HUES6 (cell line): Measurements from ENCODE around the gene HID1.
"Not testable (repeated sequence)": the region's sequence is repeated elsewhere in the genome, so short reads cannot be mapped to it uniquely, and the experiment has no call there.

Source experiments
- H3K27ac ChIP-seq: 2 replicates; pipeline ENCODE4 v1.7.0; 2013; ENCODE audit warnings: low read depth, mild to moderate bottlenecking, low read length, inconsistent platforms
- H3K27me3 ChIP-seq: 2 replicates; pipeline ENCODE4 v1.6.1; 2013; ENCODE audit warnings: low read length; ENCODE audit not compliant: control insufficient read depth, insufficient read depth
- H3K36me3 ChIP-seq: 2 replicates; pipeline ENCODE4 v1.6.1; 2013; ENCODE audit warnings: low read length; ENCODE audit not compliant: control insufficient read depth, insufficient read depth
- H3K4me1 ChIP-seq: 2 replicates; pipeline ENCODE4 v1.6.1; 2013; ENCODE audit warnings: low read length; ENCODE audit not compliant: control insufficient read depth, insufficient read depth
- H3K4me3 ChIP-seq: 2 replicates; pipeline ENCODE4 v1.5.1; 2013; ENCODE audit warnings: low read depth, low read length
- H3K9ac ChIP-seq: one replicate; pipeline ENCODE4 v1.6.1; 2013; ENCODE audit warnings: mild to moderate bottlenecking, low read length
- H3K9me3 ChIP-seq: 2 replicates; pipeline ENCODE4 v1.6.1; 2013; ENCODE audit warnings: low read depth, low read length; ENCODE audit not compliant: control insufficient read depth, insufficient read depth

The HID1 gene

DNA sequence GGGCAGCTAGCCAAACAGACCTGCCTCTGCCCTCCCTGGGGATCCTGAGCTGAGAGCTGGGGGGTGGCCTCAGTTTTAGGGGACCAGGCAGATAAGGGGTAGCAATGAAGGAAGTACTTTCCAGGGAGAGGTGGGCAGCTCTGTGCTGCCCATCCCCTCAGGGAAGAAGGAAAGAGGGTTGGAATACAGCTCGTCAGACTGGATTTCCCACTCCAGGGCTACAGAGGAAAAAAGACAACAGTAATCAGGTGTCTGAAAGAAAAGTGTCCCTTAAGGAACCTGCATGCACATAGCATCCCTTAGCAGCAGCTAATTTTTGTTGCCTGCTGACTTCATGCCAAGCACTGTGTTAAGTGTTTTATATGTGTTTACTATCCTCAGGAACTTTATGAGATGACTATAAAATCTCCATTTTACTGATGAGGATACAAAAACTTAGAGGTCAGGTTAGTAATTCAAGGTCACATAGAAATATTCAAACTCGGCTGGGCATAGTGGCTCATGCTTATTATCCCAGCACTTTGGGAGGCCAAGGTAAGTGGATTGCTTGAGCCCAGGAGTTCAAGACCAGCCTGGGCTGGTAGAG, 36.7 kb upstream of the HID1 start:
- Histone ChIP-seq H3K4me1 (peaks cover 15% of the 10 kb centered on the region), H3K9me3 (no peaks in the 10 kb centered on the region), H3K4me3 (no peak overlapping the region), H3K27ac (no peak overlapping the region), H3K9ac (no peak overlapping the region), H3K27me3 (no peaks in the 10 kb centered on the region), H3K36me3 (peaks cover 11% of the 10 kb centered on the region)

DNA sequence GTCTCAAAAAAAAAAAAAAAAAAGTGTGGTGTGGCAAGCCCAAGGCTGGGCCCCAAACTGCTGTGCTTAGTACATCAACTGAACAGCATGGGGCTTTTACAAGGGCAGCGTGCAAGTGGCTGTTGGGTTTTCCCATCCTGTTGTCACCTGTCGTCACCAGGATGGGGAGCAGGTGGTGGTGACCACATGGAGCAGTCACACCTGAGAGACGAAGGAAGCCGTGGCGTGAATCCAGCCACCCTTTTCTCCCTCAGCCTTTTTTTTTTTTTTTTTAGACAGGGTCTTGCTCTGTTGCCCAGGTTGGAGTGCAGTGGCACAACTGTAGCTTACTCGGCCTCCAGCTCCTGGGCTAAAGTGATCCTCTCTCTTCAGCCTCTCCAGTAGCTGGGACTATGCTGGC, 35.8 kb upstream of the HID1 start:
- H3K9me3 ChIP-seq, result no peaks in the 10 kb centered on the region
- H3K27ac ChIP-seq, result no peak overlapping the region
- no peak overlapping the region for H3K4me3 ChIP-seq
- peaks cover 19% of the 10 kb centered on the region for H3K36me3 ChIP-seq
- H3K9ac ChIP-seq, result no peak overlapping the region
- peaks cover 9% of the 10 kb centered on the region for H3K4me1 ChIP-seq
- no peaks in the 10 kb centered on the region for H3K27me3 ChIP-seq

DNA sequence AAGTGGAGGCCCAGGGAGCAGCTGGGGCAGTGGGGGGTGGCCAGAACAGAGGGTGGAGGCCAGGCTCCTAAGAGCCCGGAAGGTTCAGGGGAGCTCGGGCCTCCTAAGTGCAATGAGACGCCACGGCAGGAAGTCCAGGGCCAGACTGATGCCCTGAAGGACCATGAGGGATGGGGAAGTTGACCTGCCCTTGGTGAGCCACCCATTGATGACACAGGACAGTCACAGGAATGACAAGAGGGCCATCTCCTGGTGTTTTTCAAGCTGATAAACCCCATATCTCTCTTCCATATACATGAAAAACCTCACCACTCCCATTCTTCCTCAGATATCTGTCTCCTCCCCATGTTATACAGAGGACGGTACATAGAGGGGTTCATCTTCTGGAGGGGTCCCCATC, 34.1 kb upstream of the HID1 start:
- peaks cover 32% of the 10 kb centered on the region for H3K36me3 ChIP-seq
- H3K9ac ChIP-seq, result no peak overlapping the region
- no peaks in the 10 kb centered on the region for H3K27me3 ChIP-seq
- H3K4me1 ChIP-seq, result peaks cover 2% of the 10 kb centered on the region; the same call in 1 of the 2 replicates
- H3K4me3 ChIP-seq, result no peak overlapping the region
- no peak overlapping the region for H3K27ac ChIP-seq
- H3K9me3 ChIP-seq, result no peaks in the 10 kb centered on the region

DNA sequence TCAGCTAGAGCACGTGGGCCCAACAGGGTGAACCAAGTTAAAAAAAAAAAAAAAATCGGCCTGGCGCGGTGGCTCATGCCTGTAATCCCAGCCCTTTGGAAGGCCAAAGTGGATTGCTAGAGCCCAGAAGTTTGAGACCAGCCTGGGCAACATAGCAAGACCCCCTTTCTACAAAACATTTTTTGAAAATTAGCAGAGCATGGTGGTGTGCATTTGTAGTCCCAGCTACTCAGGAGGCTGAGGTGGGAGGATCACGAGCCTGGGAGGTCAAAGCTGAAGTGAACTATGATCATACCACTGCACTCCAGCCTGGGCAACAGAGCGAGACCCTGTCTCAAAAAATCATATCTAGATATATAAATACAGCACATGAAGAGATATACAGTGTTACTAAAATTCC, 33.5 kb upstream of the HID1 start:
- not testable (repeated sequence) for H3K4me1 ChIP-seq, H3K4me3 ChIP-seq, H3K27ac ChIP-seq, H3K9ac ChIP-seq, H3K9me3 ChIP-seq, H3K27me3 ChIP-seq
- H3K36me3 ChIP-seq, result peaks cover 38% of the 10 kb centered on the region

DNA sequence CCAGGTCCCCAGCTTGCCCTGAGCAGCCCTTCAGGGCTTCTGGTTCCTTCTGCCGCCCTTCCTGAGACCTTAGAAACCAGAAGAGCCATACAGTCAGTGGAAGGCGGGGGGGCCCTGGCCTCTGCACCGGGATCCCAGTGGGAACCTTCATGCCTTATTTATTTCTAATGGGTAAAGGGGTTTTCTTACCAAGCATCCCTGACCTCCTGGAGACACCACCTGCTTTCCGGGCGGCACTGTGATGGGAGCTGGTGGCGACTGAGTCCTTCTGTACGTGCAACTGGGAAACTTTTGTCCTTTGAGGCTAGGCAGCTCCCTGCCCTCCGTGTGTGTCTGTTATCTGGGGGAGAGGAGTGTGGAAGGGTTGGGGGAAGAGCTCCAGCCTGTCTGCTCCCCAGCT, 32.7 kb upstream of the HID1 start:
- Histone ChIP-seq H3K4me3 (no peak overlapping the region), H3K27ac (no peak overlapping the region), H3K36me3 (peaks cover 41% of the 10 kb centered on the region), H3K4me1 (no peaks in the 10 kb centered on the region), H3K9me3 (no peaks in the 10 kb centered on the region), H3K27me3 (no peaks in the 10 kb centered on the region), H3K9ac (no peak overlapping the region)

DNA sequence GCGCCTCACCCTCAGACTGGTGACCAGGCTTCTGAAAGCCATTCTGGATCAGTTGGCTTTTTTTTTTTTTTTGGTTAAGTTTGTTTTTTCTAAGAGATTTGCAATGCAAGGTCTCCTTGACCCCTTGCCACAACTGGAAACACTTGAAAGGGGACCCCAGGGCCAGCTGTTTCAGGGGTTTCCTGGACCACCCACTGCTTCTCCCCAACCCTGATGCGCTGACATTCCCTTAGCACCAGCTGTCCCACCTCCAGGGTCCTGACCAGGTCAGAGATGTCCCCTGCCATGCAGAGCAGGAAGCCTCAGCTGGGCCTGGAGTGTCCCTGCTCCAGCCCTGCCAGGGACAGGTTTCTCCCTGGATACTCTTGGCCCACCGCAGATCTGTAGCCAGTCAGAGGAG, 31.8 kb upstream of the HID1 start:
- no peaks in the 10 kb centered on the region for H3K4me1 ChIP-seq
- H3K36me3 ChIP-seq, result peaks cover 48% of the 10 kb centered on the region
- H3K9me3 ChIP-seq, result no peaks in the 10 kb centered on the region
- no peak overlapping the region for H3K27ac ChIP-seq
- no peaks in the 10 kb centered on the region for H3K27me3 ChIP-seq
- no peak overlapping the region for H3K9ac ChIP-seq
- no peak overlapping the region for H3K4me3 ChIP-seq

DNA sequence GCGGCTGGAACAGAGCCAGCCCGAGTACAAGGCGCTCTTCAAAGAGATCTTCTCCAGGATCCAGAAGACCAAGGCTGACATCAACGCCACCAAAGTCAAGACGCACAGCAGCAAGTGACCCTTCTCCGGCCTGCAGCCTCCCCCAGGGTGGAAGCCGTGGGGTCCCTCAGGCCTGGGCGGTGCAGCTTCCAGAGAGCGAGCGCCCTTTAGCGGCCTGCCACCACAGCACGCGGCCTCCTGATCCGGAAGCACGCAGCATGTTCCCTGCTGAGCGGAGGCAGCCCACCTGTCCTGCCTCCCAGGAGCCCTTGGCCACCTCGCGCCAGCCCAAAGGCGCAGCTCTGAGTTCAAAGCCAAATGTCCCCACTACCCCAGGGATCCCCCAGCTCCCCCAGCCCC, 31.4 kb upstream of the HID1 start:
- no peak overlapping the region for H3K4me3 ChIP-seq
- no peaks in the 10 kb centered on the region for H3K4me1 ChIP-seq
- no peaks in the 10 kb centered on the region for H3K27me3 ChIP-seq
- H3K36me3 ChIP-seq, result peaks cover 50% of the 10 kb centered on the region
- H3K9me3 ChIP-seq, result no peaks in the 10 kb centered on the region
- no peak overlapping the region for H3K27ac ChIP-seq
- no peak overlapping the region for H3K9ac ChIP-seq

DNA sequence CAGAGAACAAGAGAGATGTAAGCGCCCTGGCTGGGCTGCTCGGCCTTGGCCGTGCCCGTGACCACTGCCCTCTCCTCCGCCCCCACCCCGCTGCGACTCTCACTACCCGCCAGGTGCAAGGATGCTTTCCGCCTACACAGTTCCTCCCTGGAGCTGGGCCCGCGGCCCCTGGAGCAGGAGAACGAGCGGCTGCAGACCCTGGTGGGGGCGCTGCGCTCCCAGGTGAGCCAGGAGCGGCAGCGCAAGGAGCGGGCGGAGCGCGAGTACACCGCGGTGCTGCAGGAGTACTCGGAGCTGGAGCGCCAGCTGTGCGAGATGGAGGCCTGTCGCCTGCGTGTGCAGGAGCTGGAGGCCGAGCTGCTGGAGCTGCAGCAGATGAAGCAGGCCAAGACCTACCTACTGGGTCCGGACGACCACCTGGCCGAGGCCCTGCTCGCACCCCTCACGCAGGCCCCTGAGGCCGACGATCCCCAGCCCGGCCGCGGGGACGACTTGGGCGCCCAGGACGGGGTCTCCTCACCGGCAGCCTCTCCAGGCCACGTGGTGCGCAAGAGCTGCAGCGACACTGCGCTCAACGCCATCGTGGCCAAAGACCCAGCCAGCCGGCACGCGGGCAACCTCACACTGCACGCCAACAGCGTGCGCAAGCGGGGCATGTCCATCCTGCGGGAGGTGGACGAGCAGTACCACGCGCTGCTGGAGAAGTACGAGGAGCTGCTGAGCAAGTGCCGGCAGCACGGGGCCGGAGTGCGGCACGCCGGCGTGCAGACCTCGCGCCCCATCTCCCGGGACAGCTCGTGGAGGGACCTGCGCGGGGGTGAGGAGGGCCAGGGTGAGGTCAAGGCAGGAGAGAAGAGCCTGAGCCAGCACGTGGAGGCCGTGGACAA, 30.8 kb upstream of the HID1 start:
- Histone ChIP-seq H3K4me3 (no peak overlapping the region), H3K9ac (no peak overlapping the region), H3K9me3 (no peaks in the 10 kb centered on the region), H3K27ac (no peak overlapping the region), H3K27me3 (no peaks in the 10 kb centered on the region), H3K36me3 (peaks cover 50% of the 10 kb centered on the region), H3K4me1 (no peaks in the 10 kb centered on the region)

DNA sequence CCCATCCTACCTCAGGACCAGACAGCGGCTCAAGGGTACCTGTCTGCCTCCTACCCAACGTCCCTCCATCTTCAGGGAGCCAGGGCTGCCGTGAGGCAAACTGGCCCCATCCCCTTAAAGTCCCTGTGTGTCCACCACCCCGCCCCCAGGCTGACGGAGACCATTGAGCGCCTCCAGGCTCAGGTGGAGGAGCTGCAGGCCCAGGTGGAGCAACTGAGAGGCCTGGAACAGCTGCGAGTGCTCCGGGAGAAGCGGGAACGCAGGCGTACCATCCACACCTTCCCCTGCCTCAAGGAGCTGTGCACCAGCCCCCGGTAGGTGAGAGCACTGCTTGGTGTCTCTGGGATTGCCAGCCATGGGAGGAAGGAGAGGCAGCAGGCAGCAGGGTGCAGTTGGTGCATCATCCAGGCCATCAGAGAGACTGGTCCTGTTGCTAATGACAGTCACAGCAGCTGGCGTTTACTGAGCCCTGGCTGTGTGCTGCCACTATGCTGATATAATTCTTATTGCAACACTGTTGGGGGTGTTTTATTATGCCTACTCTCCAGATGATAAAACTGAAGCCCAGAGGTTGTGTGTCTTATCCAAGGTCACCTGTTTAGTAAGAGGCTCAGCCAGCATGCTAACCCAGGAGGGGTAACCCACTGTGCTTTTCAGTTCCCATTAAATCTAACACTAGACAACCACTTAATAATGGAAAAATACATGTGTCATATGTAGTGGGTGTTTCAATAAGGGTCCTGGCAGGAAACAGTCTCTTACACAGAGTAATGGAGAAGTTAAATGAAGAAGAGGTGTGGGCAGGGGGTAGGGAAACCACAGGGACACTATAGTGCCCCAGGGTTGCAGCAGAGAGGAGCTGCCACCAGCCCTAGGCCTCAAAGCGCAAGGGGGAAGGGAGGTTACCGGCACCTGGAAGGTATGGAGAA, 29.6 kb upstream of the HID1 start:
- Histone ChIP-seq H3K27ac (no peak overlapping the region), H3K4me3 (no peak overlapping the region), H3K4me1 (no peaks in the 10 kb centered on the region), H3K27me3 (no peaks in the 10 kb centered on the region), H3K36me3 (peaks cover 50% of the 10 kb centered on the region), H3K9ac (no peak overlapping the region), H3K9me3 (no peaks in the 10 kb centered on the region)

DNA sequence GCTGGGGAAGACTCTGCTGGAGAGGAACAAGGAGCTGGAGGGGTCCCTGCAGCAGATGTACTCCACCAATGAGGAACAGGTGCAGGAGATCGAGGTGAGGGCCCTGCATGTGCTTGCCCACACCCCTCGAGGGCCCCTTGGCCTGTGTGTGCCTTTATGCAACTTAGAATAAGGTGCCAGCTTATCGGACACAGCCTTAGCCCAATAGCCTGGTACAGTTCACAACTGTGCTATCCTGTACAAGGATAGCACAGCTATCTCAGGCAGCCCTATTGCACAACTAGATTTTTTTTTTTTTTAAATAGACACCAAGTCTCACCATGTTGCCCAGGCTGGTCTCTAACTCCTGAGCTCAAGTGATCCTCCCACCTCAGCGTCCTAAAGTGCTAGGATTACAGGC, 27.0 kb upstream of the HID1 start:
- no peaks in the 10 kb centered on the region for H3K27me3 ChIP-seq
- no peaks in the 10 kb centered on the region for H3K4me1 ChIP-seq
- no peak overlapping the region for H3K27ac ChIP-seq
- H3K36me3 ChIP-seq, result peaks cover 41% of the 10 kb centered on the region
- no peak overlapping the region for H3K4me3 ChIP-seq
- no peaks in the 10 kb centered on the region for H3K9me3 ChIP-seq
- H3K9ac ChIP-seq, result no peak overlapping the region

DNA sequence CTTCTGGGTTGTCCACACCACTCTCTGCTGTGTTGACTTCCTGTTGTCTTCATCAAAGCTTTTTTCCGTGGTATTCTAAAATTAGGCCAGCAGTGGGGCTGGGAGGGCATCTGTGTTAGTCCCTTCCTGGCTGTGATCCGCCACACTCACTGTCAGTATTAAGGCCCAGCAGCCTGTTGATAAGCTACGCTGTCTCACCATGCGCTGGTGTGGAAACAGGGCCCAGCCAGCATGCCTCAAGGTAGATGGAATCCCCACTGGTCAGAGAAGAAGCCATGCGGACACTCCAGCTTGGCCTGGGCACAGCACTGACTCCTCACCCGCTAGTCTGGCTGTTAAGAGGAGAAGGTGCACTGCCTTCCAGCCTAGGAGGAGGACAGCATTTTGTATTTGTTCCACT, 26.2 kb upstream of the HID1 start:
- no peak overlapping the region for H3K27ac ChIP-seq
- H3K4me1 ChIP-seq, result no peaks in the 10 kb centered on the region
- H3K9me3 ChIP-seq, result no peaks in the 10 kb centered on the region
- H3K9ac ChIP-seq, result no peak overlapping the region
- H3K4me3 ChIP-seq, result no peak overlapping the region
- peaks cover 36% of the 10 kb centered on the region for H3K36me3 ChIP-seq
- no peaks in the 10 kb centered on the region for H3K27me3 ChIP-seq
